H1 (cell line): ENCODE results near the gene DLX5. TPM values are rescaled to one million over a fixed set of nuclear protein-coding genes. Genes with fewer than 3 reads are reported as not detected.

ENCODE experiments used
- BRCA1 ChIP-seq: IDR thresholded peaks from 2 replicates; pipeline ENCODE4 v1.6.1; 2012; ENCODE audit warnings: low read depth, low read length, improper control_type of control experiment
- CBX8 ChIP-seq: fragments of 300-800, 300-1000 bp; sonication (generic); IDR thresholded peaks from 2 replicates; pipeline ENCODE4 v1.7.1; 2016; ENCODE audit warnings: low read depth, low read length, borderline replicate concordance
- CHD2 ChIP-seq: IDR thresholded peaks from 2 replicates; pipeline ENCODE4 v1.6.1; 2012; ENCODE audit warnings: low read length, improper control_type of control experiment
- EZH2 ChIP-seq: fragments of 200-600 bp; sonication (generic); IDR thresholded peaks from 2 replicates; pipeline ENCODE4 v1.7.1; 2012; ENCODE audit warnings: low read depth, mild to moderate bottlenecking, moderate library complexity, low read length, inconsistent platforms; ENCODE audit not compliant: severe bottlenecking
- MAFK ChIP-seq: IDR thresholded peaks from 2 replicates; pipeline ENCODE4 v1.6.1; 2012; ENCODE audit warnings: low read depth, mild to moderate bottlenecking, improper control_type of control experiment, low read length
- SAP30 ChIP-seq: fragments of 300-600 bp; sonication (generic); IDR thresholded peaks from 2 replicates; pipeline ENCODE4 v1.7.1; 2012; ENCODE audit warnings: low read length, moderate library complexity, mild to moderate bottlenecking, inconsistent platforms; ENCODE audit not compliant: insufficient read depth, insufficient replicate concordance
- SIN3A ChIP-seq, 2 experiments: IDR thresholded peaks in 1 of 2; conservative IDR thresholded peaks in 1 of 2; 2 replicates each; pipeline ENCODE4 v1.6.1; 2011 to 2012; ENCODE audit warnings: low read length in 2 of 2, improper control_type of control experiment in 1 of 2, low read depth in 1 of 2, mild to moderate bottlenecking in 1 of 2
- SP4 ChIP-seq: IDR thresholded peaks from 2 replicates; pipeline ENCODE4 v1.6.1; 2012; ENCODE audit warnings: low read length, inconsistent platforms
- SUZ12 ChIP-seq: fragments of 200-600 bp; sonication (generic); IDR thresholded peaks from 2 replicates; pipeline ENCODE4 v1.6.1; 2012; ENCODE audit warnings: mild to moderate bottlenecking, inconsistent platforms, low read length, moderate library complexity, mixed read lengths
- polyA plus RNA-seq, 7 experiments: library from polyadenylated mRNA; depleted of rRNA in 3 of 7; stranded (reverse) in 5 of 7; unstranded in 2 of 7; fragments of >200 nt in 5 of 7; fragments of 200-250 nt in 2 of 7; gene quantifications; 1 replicate in 5 of 7; 2 replicates in 1 of 7; 4 replicates in 1 of 7; pipeline versions ENCODE4 v1.2.1 to v1.2.3, GENCODE V29; 2011 to 2013; ENCODE audit warnings: missing spikeins in 2 of 7, mixed read lengths in 2 of 7
- total RNA-seq: library from RNA; stranded (reverse); fragmentation: NEBNext Ultra II Directional; extraction: Animal tissue kit (Norgen Biotek cat#: 25700); gene quantifications from 2 replicates; pipeline ENCODE4 v1.2.1, GENCODE V29; 2021
- TF ChIP-seq, protein P1 (sequence below): fragments of 300-600 bp; sonication (generic); IDR thresholded peaks from 2 replicates; pipeline ENCODE4 v1.7.1; 2012; ENCODE audit warnings: low read length, moderate library complexity, mild to moderate bottlenecking, inconsistent platforms; ENCODE audit not compliant: insufficient replicate concordance

The DLX5 gene
- total and polyA plus RNA-seq, 2 of the 8 experiments (the other 6 are each of a cell fraction or from before 2014, with no cell fraction given), result not detected

GRCh38 chr7:97011536-97012364 is 12.9 kb downstream of the DLX5 start (continued):
- TF ChIP-seq, protein P1, sequence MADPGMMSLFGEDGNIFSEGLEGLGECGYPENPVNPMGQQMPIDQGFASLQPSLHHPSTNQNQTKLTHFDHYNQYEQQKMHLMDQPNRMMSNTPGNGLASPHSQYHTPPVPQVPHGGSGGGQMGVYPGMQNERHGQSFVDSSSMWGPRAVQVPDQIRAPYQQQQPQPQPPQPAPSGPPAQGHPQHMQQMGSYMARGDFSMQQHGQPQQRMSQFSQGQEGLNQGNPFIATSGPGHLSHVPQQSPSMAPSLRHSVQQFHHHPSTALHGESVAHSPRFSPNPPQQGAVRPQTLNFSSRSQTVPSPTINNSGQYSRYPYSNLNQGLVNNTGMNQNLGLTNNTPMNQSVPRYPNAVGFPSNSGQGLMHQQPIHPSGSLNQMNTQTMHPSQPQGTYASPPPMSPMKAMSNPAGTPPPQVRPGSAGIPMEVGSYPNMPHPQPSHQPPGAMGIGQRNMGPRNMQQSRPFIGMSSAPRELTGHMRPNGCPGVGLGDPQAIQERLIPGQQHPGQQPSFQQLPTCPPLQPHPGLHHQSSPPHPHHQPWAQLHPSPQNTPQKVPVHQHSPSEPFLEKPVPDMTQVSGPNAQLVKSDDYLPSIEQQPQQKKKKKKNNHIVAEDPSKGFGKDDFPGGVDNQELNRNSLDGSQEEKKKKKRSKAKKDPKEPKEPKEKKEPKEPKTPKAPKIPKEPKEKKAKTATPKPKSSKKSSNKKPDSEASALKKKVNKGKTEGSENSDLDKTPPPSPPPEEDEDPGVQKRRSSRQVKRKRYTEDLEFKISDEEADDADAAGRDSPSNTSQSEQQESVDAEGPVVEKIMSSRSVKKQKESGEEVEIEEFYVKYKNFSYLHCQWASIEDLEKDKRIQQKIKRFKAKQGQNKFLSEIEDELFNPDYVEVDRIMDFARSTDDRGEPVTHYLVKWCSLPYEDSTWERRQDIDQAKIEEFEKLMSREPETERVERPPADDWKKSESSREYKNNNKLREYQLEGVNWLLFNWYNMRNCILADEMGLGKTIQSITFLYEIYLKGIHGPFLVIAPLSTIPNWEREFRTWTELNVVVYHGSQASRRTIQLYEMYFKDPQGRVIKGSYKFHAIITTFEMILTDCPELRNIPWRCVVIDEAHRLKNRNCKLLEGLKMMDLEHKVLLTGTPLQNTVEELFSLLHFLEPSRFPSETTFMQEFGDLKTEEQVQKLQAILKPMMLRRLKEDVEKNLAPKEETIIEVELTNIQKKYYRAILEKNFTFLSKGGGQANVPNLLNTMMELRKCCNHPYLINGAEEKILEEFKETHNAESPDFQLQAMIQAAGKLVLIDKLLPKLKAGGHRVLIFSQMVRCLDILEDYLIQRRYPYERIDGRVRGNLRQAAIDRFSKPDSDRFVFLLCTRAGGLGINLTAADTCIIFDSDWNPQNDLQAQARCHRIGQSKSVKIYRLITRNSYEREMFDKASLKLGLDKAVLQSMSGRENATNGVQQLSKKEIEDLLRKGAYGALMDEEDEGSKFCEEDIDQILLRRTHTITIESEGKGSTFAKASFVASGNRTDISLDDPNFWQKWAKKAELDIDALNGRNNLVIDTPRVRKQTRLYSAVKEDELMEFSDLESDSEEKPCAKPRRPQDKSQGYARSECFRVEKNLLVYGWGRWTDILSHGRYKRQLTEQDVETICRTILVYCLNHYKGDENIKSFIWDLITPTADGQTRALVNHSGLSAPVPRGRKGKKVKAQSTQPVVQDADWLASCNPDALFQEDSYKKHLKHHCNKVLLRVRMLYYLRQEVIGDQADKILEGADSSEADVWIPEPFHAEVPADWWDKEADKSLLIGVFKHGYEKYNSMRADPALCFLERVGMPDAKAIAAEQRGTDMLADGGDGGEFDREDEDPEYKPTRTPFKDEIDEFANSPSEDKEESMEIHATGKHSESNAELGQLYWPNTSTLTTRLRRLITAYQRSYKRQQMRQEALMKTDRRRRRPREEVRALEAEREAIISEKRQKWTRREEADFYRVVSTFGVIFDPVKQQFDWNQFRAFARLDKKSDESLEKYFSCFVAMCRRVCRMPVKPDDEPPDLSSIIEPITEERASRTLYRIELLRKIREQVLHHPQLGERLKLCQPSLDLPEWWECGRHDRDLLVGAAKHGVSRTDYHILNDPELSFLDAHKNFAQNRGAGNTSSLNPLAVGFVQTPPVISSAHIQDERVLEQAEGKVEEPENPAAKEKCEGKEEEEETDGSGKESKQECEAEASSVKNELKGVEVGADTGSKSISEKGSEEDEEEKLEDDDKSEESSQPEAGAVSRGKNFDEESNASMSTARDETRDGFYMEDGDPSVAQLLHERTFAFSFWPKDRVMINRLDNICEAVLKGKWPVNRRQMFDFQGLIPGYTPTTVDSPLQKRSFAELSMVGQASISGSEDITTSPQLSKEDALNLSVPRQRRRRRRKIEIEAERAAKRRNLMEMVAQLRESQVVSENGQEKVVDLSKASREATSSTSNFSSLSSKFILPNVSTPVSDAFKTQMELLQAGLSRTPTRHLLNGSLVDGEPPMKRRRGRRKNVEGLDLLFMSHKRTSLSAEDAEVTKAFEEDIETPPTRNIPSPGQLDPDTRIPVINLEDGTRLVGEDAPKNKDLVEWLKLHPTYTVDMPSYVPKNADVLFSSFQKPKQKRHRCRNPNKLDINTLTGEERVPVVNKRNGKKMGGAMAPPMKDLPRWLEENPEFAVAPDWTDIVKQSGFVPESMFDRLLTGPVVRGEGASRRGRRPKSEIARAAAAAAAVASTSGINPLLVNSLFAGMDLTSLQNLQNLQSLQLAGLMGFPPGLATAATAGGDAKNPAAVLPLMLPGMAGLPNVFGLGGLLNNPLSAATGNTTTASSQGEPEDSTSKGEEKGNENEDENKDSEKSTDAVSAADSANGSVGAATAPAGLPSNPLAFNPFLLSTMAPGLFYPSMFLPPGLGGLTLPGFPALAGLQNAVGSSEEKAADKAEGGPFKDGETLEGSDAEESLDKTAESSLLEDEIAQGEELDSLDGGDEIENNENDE, result no peak
- TF ChIP-seq BRCA1 (no peak), CBX8 (peak; percentile 13; the same call in 1 of the 2 replicates), MAFK (no peak), SP4 (no peak), SUZ12 (peak; percentile 74), SAP30 (no peak), CHD2 (no peak), EZH2 (peak; percentile 50), SIN3A (conservative IDR thresholded peaks at IDR 0.05 in 1 of 2, IDR thresholded peaks at IDR 0.05 in 1 of 2; ENCODE audit: low read depth in 1 of 2, low read length in 2 of 2) (no peak)
